ENCODE measurements around the gene POLD2.

- TF ChIP-seq CTCF (IDR thresholded peaks at IDR 0.05; ENCODE audit: poor library complexity, severe bottlenecking) (no peak), MXI1 (conservative IDR thresholded peaks at IDR 0.05; ENCODE audit: poor library complexity, severe bottlenecking) (no peak), EZH2 (IDR thresholded peaks at IDR 0.05; ENCODE audit: borderline replicate concordance, insufficient read depth, low read length, poor library complexity, severe bottlenecking) (no peak)
Measured at GRCh38 chr7:44100458-44101302, 22.7 kb downstream of the POLD2 start.
